GM12801 (cell line): ENCODE measurements around the gene REXO5.

Experiments
- TF ChIP-seq, protein P1 (sequence below): IDR thresholded peaks from one replicate; pipeline ENCODE4 v1.5.1; 2011; ENCODE audit warnings: control low read depth; ENCODE audit not compliant: insufficient read length; ENCODE audit errors: extremely low read depth

REXO5 gene

GRCh38 chr16:20859699-20860098 lies 53.4 kb downstream of the REXO5 start:
- TF ChIP-seq, protein P1, sequence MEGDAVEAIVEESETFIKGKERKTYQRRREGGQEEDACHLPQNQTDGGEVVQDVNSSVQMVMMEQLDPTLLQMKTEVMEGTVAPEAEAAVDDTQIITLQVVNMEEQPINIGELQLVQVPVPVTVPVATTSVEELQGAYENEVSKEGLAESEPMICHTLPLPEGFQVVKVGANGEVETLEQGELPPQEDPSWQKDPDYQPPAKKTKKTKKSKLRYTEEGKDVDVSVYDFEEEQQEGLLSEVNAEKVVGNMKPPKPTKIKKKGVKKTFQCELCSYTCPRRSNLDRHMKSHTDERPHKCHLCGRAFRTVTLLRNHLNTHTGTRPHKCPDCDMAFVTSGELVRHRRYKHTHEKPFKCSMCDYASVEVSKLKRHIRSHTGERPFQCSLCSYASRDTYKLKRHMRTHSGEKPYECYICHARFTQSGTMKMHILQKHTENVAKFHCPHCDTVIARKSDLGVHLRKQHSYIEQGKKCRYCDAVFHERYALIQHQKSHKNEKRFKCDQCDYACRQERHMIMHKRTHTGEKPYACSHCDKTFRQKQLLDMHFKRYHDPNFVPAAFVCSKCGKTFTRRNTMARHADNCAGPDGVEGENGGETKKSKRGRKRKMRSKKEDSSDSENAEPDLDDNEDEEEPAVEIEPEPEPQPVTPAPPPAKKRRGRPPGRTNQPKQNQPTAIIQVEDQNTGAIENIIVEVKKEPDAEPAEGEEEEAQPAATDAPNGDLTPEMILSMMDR = no peak

GRCh38 chr16:20860361-20860760 lies 54.0 kb downstream of the REXO5 start:
- TF ChIP-seq, protein P1 = no peak

DNA sequence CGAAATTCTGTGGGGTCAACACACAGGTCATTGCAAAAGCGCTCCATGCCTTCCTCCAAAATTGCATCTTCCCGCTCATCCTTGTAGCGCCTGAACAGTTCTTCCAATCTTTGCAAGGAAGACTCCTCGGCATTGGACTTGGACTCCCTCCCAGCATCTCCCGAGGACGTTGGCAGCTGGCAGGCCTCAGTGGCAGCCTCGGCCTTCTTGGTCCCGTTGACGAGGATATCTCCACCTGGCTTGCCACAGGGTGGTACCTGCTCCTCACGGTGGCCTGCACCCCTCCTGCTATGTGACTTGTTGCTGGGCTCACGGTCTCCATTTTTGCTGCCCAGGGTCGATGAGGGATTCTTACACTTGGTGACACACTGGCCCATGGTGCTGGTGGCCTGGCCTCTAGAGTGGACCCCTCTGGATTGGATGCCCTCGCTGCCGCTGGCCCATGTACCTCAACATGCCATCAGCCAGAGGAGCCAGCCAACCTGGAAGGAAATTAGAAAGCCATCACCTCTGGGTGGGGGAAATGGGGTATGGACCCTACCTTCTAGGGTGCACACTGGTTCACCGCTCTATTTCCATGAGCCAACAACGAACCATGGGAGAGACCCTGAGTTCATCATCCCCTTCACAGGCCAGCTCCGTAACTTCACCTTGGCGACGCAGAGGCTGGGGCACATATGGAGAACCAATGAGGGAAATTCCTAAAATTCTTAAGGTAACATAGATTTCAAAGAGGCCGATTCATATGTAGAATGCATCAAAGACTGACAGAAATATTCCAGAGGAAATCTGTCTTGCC lies 56.0 kb downstream of the REXO5 start:
- TF ChIP-seq, protein P1 = no peak

- TF ChIP-seq, protein P1 = no peak
Observed at GRCh38 chr16:20865420-20866131, 59.2 kb downstream of the REXO5 start.

- TF ChIP-seq, protein P1 = no peak
Observed at GRCh38 chr16:20866145-20866772, 59.9 kb downstream of the REXO5 start.

DNA sequence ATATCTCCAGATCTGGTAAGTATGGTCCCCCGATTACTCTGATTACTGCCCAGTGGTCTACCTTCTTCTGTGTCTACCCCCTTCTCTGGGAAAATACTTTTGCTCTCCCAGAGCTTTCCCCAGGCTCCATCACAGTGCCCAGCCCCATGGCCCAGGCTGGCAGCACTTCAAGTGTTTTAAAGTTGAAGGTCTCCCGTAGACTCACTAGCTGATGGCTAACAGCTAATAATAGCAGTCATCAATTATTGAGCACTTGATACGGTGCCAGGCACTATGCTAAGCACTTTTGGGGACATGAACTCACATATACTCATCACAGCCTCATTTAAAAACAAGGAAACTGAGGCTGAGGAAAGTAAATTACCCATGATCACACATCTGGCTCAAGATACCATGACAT lies 60.5 kb downstream of the REXO5 start:
- TF ChIP-seq, protein P1 = no peak

DNA sequence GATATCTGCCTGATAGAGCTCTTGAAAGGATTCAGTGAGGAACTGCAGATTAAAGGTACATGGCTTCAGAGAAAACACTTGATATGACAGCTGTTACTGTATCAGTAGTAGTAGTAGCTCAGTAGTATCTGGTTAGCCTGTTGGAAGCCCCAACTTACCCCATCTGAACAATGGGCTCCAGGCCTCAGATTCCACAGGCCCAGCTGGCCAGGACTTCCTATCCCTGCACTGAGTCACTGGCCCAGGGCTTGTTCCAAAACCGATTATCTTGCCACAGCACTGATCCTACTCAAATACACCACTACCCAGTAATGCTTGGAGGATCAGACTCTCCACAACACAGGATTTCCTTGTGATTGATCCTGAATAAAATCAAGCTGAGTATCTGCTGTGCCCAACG lies 61.3 kb downstream of the REXO5 start:
- TF ChIP-seq, protein P1 = no peak
